Measurements from ENCODE around the gene SLC37A1. TPM values are rescaled to one million over a fixed set of nuclear protein-coding genes. Genes with fewer than 3 reads are reported as not detected.

Gene SLC37A1
- total RNA-seq, 1 donor from 2014 or later: 60.2 TPM

GRCh38 chr21:42514883-42515228, 1.2 kb downstream of the SLC37A1 start:
- H3K4me3 Mint-ChIP-seq (ENCODE audit: low read depth): peak overlapping the region; percentile 74
- no peak for DNase-seq (ENCODE audit: low spot score, unreplicated experiment)
- no peaks in the 10 kb centered on the region for H3K9me3 Mint-ChIP-seq (ENCODE audit: low read depth)

GRCh38 chr21:42515708-42516502, 2.3 kb downstream of the SLC37A1 start:
- DNase-seq (ENCODE audit: low spot score, unreplicated experiment): no peak
- peaks cover 38% of the 10 kb centered on the region for H3K4me1 Mint-ChIP-seq (ENCODE audit: low read depth)
- H3K4me3 Mint-ChIP-seq (ENCODE audit: low read depth): peak overlapping the region; percentile 74
- TF ChIP-seq, protein P1, sequence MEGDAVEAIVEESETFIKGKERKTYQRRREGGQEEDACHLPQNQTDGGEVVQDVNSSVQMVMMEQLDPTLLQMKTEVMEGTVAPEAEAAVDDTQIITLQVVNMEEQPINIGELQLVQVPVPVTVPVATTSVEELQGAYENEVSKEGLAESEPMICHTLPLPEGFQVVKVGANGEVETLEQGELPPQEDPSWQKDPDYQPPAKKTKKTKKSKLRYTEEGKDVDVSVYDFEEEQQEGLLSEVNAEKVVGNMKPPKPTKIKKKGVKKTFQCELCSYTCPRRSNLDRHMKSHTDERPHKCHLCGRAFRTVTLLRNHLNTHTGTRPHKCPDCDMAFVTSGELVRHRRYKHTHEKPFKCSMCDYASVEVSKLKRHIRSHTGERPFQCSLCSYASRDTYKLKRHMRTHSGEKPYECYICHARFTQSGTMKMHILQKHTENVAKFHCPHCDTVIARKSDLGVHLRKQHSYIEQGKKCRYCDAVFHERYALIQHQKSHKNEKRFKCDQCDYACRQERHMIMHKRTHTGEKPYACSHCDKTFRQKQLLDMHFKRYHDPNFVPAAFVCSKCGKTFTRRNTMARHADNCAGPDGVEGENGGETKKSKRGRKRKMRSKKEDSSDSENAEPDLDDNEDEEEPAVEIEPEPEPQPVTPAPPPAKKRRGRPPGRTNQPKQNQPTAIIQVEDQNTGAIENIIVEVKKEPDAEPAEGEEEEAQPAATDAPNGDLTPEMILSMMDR (IDR thresholded peaks at IDR 0.05; ENCODE audit: unreplicated experiment): no peak
- no peaks in the 10 kb centered on the region for H3K9me3 Mint-ChIP-seq (ENCODE audit: low read depth)
- peak overlapping the region; percentile 66 for H3K27ac Mint-ChIP-seq
- H3K36me3 Mint-ChIP-seq (ENCODE audit: insufficient read depth): peaks cover 24% of the 10 kb centered on the region
- no peaks in the 10 kb centered on the region for H3K27me3 Mint-ChIP-seq

More at GRCh38 chr21:42514883-42515228, 1.2 kb downstream of the SLC37A1 start:
- TF ChIP-seq, protein P1 (IDR thresholded peaks at IDR 0.05; ENCODE audit: unreplicated experiment): no peak
- peaks cover 19% of the 10 kb centered on the region for H3K36me3 Mint-ChIP-seq (ENCODE audit: insufficient read depth)
- H3K4me1 Mint-ChIP-seq (ENCODE audit: low read depth): peaks cover 38% of the 10 kb centered on the region
- peak overlapping the region; percentile 87 for H3K27ac Mint-ChIP-seq
- H3K27me3 Mint-ChIP-seq: no peaks in the 10 kb centered on the region

DNA sequence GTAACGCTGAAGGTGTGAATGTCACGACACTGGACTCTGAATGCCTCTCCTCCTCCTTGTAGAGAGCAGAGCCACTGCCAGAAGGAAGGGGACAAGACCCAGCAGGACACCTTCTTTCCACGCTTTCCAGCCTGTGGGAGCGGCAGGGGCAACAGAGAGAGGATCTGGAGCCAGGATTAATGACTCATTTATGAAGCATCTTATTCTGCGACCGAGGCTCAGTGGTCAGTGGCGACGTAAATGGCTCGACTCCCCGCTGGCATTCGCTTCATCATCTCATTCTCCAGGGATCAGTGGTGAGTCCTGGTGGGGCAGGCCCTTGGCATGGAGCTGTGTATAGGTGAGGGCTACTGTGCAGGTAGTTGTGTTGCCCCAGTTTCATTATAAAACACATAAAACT, 4.6 kb downstream of the SLC37A1 start:
- Mint-ChIP-seq H3K36me3 (ENCODE audit: insufficient read depth) (peaks cover 40% of the 10 kb centered on the region), H3K27me3 (no peaks in the 10 kb centered on the region), H3K27ac (no peak overlapping the region), H3K4me3 (ENCODE audit: low read depth) (no peak overlapping the region), H3K9me3 (ENCODE audit: low read depth) (no peaks in the 10 kb centered on the region), H3K4me1 (ENCODE audit: low read depth) (peaks cover 39% of the 10 kb centered on the region)
- no peak for DNase-seq (ENCODE audit: low spot score, unreplicated experiment)
- TF ChIP-seq, protein P1 (IDR thresholded peaks at IDR 0.05; ENCODE audit: unreplicated experiment): no peak

DNA sequence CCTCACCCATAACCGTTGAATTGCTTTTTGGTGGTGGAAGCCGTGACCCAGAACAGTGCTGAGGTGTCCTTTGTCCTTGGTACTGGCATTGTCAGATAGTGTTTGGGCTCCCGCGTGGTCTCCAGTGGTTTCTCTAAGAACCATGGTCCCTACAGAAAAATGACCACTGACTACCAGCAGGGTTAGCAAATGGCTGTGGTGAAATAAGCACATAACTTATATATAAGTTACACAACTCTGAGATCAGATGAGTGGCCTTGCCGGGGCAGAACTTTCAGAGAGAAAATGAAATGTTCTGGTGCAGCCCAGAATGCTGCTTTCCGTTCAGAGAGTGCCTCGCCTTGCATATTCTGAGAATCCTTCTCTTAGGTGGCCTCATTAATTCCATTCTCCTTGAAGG, 5.0 kb downstream of the SLC37A1 start:
- Mint-ChIP-seq H3K4me3 (ENCODE audit: low read depth) (no peak overlapping the region), H3K27me3 (no peaks in the 10 kb centered on the region), H3K36me3 (ENCODE audit: insufficient read depth) (peaks cover 40% of the 10 kb centered on the region), H3K9me3 (ENCODE audit: low read depth) (no peaks in the 10 kb centered on the region), H3K27ac (no peak overlapping the region), H3K4me1 (ENCODE audit: low read depth) (peaks cover 41% of the 10 kb centered on the region)
- DNase-seq (ENCODE audit: low spot score, unreplicated experiment): no peak
- TF ChIP-seq, protein P1 (IDR thresholded peaks at IDR 0.05; ENCODE audit: unreplicated experiment): no peak

- Mint-ChIP-seq H3K4me3 (ENCODE audit: low read depth) (no peak overlapping the region), H3K9me3 (ENCODE audit: low read depth) (no peaks in the 10 kb centered on the region), H3K4me1 (ENCODE audit: low read depth) (peaks cover 49% of the 10 kb centered on the region), H3K36me3 (ENCODE audit: insufficient read depth) (peaks cover 41% of the 10 kb centered on the region), H3K27me3 (no peaks in the 10 kb centered on the region), H3K27ac (no peak overlapping the region)
- DNase-seq (ENCODE audit: low spot score, unreplicated experiment): no peak
- TF ChIP-seq, protein P1 (IDR thresholded peaks at IDR 0.05; ENCODE audit: unreplicated experiment): peak; percentile 48
Measured at GRCh38 chr21:42520628-42521253, 7.1 kb downstream of the SLC37A1 start.
